Measurements from ENCODE around the gene CLDN12.

The CLDN12 gene

DNA sequence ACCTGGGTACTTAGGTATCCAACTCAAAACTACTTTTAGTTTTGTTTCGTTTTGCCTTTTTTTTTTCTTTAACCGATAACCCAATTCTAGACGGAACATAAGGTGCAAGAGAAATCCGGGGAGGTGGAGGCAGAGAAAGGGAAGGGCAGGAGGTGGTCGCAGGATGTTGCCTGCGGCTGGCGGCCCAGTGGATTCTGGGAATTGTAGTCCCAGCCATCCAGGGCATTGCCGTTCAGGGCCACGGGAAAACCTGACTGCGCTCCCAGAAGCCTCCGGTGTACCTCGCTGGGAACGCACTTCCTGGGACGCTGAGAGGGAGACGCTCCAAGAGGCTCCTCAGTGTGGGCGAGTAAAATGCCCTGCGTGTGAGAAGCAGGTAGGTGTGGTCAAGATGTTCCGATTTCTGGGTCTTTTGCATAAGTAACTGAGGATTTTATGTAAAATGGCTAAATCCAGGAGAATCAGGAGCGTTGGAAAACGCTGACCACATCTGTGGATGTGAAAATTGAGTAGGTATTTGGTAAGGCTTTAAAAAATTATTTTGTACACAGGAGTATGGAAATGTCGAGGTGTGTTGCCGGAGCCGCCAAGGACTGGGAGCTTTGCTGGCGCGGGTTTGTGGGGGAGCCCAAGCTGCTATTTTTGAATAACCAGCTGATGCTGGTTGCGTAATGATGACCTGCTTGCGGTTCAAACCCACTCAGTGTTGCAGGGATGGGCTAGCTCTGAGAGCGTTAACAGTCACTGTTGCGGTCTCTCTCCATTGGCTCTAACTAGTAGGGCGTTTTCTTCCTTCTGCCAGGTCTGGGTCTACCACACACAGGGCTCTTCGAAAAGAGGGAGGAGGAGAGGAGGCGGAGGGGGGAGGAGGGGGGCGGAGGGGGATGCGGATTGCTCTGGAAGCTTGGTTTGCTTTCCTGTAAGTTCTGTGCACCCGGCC is at the start of gene CLDN12:
CLDN12 (plus strand) TSS at position 288 of the 940 bp plus-strand sequence. CDS start 9,216 bp downstream, outside the sequence.
- DNase-seq (ENCODE audit: low read depth) = peak; percentile 100
- peak within 1 kb of the TSS; percentile 91 for H3K4me3 ChIP-seq (ENCODE audit: low read depth, low read length)
- TF ChIP-seq MYC (IDR thresholded peaks at IDR 0.05; ENCODE audit: low read depth, low read length) = peak; percentile 78; the same call in 1 of the 2 replicates
- TF ChIP-seq, protein P1, sequence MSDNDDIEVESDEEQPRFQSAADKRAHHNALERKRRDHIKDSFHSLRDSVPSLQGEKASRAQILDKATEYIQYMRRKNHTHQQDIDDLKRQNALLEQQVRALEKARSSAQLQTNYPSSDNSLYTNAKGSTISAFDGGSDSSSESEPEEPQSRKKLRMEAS (IDR thresholded peaks at IDR 0.05; ENCODE audit: low read depth, low read length) = peak; percentile 80
- no peak for TF ChIP-seq CTCF (IDR thresholded peaks at IDR 0.05; ENCODE audit: low read depth, low read length)
- TF ChIP-seq POLR2A (IDR thresholded peaks at IDR 0.05; ENCODE audit: extremely low read depth, insufficient read length) = peak; percentile 43

DNA sequence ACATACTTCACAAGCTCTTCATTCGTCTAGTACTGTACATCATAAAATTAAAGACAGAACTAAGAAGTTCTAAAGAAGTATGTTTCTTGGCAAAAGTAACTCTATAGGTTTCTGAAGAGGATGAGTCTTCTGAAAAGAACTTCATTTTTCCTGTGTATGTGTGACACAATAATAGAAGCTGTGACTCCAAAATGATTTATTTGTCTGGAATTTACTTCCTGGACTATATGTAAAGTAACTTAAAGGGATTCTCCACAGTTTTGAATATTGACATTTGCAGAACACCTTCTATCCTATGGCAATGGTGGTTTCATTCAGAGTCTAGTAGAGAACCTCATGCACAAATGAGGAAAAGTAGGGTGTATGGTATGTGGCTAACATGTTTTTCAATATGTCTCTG is 19.8 kb upstream of the CLDN12 start:
- no peak overlapping the region for H3K4me3 ChIP-seq (ENCODE audit: low read depth, low read length)
- no peak for DNase-seq (ENCODE audit: low read depth)

GRCh38 chr7:90383861-90384260 is 19.4 kb upstream of the CLDN12 start:
- no peak overlapping the region for H3K4me3 ChIP-seq (ENCODE audit: low read depth, low read length)
- no peak for TF ChIP-seq POLR2A (IDR thresholded peaks at IDR 0.05; ENCODE audit: extremely low read depth, insufficient read length)
- TF ChIP-seq, protein P1 (IDR thresholded peaks at IDR 0.05; ENCODE audit: low read depth, low read length) = no peak
- TF ChIP-seq CTCF (IDR thresholded peaks at IDR 0.05; ENCODE audit: low read depth, low read length) = no peak
- no peak for TF ChIP-seq MYC (IDR thresholded peaks at IDR 0.05; ENCODE audit: low read depth, low read length)
- DNase-seq (ENCODE audit: low read depth) = no peak

More for the DNA sequence above, 19.8 kb upstream of the CLDN12 start:
- TF ChIP-seq MYC (IDR thresholded peaks at IDR 0.05; ENCODE audit: low read depth, low read length) (no peak), CTCF (IDR thresholded peaks at IDR 0.05; ENCODE audit: low read depth, low read length) (no peak), POLR2A (IDR thresholded peaks at IDR 0.05; ENCODE audit: extremely low read depth, insufficient read length) (no peak)
- TF ChIP-seq, protein P1 (IDR thresholded peaks at IDR 0.05; ENCODE audit: low read depth, low read length) = no peak

GRCh38 chr7:90384433-90384832 is 18.8 kb upstream of the CLDN12 start:
- TF ChIP-seq MYC (IDR thresholded peaks at IDR 0.05; ENCODE audit: low read depth, low read length) = no peak
- TF ChIP-seq, protein P1 (IDR thresholded peaks at IDR 0.05; ENCODE audit: low read depth, low read length) = no peak
- H3K4me3 ChIP-seq (ENCODE audit: low read depth, low read length) = no peak overlapping the region
- DNase-seq (ENCODE audit: low read depth) = no peak

DNA sequence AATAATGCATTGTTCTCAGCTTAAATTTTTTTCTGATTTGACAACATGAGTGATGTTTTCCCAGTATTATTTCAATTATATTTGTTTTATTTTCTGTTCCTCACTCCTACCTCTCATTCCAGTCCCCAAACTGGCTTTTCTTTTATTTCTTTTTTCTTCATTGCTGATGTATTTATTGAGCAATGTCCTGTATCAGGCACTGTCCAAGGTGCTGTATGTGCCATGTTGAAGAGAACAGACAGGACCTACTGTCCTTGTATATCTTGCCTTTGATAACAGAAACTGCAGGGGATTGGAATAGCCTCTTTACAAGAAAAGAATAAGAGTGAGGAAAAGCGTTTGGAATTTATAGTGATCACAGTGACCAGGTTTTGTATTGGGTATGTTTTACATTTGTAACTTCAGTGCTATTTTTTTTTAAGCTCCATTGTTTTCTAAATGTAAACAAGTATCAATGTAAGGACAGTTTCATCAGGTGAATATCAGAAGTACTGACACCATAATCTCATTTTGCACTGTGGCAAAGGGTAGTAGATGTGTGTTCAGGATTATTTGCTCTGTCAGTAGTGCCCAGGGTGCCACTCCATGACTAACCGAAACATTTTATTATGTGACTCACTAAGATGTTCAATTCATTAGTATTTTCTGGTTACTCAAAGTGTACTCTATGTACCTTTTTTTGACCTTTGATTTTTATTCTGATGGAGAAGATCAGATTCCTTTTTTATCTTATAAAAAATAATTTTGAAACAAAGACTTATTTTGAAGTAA is 15.6 kb upstream of the CLDN12 start:
- no peak for TF ChIP-seq CTCF (IDR thresholded peaks at IDR 0.05; ENCODE audit: low read depth, low read length)
- TF ChIP-seq POLR2A (IDR thresholded peaks at IDR 0.05; ENCODE audit: extremely low read depth, insufficient read length) = no peak
- no peak for TF ChIP-seq MYC (IDR thresholded peaks at IDR 0.05; ENCODE audit: low read depth, low read length)
- TF ChIP-seq, protein P1 (IDR thresholded peaks at IDR 0.05; ENCODE audit: low read depth, low read length) = no peak
- peak; percentile 22 for DNase-seq (ENCODE audit: low read depth)
- no peak overlapping the region for H3K4me3 ChIP-seq (ENCODE audit: low read depth, low read length)

All from NB4 (cell line).